GM19351 (cell line): ENCODE data around the gene APOA1.
"Not testable (repeated sequence)": the region's sequence is repeated elsewhere in the genome, so short reads cannot be mapped to it uniquely, and the experiment has no call there.

Experiments used
- ATAC-seq: cut with Tn5 transposase; IDR thresholded peaks from one replicate; pipeline ENCODE4 v1.9.1; 2021; ENCODE audit warnings: mild to moderate bottlenecking, moderate library complexity; ENCODE audit not compliant: unreplicated experiment

The APOA1 gene

GRCh38 chr11:116835042-116835772 is 2.2 kb downstream of the APOA1 start:
- ATAC-seq, result peak; percentile 1

- not testable (repeated sequence) for ATAC-seq
Observed at GRCh38 chr11:116834535-116835041, 2.8 kb downstream of the APOA1 start.

- no peak for ATAC-seq
Observed at GRCh38 chr11:116833816-116834534, 3.4 kb downstream of the APOA1 start.

DNA sequence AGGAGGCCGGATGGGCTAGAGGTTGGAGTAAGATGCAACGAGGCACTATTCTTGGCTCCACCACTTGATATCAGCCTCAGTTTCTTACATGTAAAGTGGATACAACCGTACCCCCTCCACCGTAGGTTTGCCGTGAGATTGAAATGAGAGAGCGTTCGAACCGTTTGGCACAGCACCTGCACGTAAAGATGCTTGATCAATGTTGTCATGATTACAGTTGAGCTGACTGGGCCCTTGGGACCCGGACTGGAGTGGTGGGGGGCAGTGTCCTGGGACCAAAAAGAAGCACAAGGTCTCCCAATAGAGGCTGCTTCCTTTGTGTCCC is 4.0 kb downstream of the APOA1 start:
- no peak for ATAC-seq

- no peak for ATAC-seq
Observed at GRCh38 chr11:116832350-116833290, 4.8 kb downstream of the APOA1 start.

GRCh38 chr11:116831790-116832349 is 5.6 kb downstream of the APOA1 start:
- ATAC-seq, result no peak

- ATAC-seq, result no peak
Observed at GRCh38 chr11:116830184-116830912, 7.1 kb downstream of the APOA1 start.

DNA sequence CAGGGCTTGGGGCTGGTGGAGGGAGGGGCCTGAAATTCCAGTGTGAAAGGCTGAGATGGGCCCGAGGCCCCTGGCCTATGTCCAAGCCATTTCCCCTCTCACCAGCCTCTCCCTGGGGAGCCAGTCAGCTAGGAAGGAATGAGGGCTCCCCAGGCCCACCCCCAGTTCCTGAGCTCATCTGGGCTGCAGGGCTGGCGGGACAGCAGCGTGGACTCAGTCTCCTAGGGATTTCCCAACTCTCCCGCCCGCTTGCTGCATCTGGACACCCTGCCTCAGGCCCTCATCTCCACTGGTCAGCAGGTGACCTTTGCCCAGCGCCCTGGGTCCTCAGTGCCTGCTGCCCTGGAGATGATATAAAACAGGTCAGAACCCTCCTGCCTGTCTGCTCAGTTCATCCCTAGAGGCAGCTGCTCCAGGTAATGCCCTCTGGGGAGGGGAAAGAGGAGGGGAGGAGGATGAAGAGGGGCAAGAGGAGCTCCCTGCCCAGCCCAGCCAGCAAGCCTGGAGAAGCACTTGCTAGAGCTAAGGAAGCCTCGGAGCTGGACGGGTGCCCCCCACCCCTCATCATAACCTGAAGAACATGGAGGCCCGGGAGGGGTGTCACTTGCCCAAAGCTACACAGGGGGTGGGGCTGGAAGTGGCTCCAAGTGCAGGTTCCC is 7.8 kb downstream of the APOA1 start, which contains the start of gene APOC3:
APOC3 (plus strand) TSS at position 383 of the 659 bp plus-strand sequence. CDS start 676 bp downstream, outside the sequence.
- no peak for ATAC-seq

GRCh38 chr11:116828632-116829524 is 8.5 kb downstream of the APOA1 start:
- no peak for ATAC-seq

DNA sequence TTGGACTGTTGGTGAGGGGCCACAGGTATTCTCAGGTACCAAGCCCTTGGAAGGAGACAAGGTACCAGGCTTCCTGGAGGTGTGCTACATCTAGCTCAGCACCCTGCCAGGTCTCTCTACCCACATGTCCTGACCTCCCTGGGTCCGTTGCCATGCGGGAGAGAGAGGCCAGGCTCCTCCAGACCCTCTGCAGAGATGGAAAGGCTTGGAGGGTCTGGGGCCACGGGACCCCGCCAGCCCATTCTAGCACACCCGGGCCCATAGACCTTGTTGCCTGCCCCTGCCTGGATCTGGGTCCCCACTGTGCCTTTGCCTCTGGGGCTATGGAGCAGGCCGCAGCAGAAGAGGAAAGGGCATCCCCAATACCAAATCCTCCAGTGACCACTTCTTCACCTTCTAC is 10.0 kb downstream of the APOA1 start:
- no peak for ATAC-seq

DNA sequence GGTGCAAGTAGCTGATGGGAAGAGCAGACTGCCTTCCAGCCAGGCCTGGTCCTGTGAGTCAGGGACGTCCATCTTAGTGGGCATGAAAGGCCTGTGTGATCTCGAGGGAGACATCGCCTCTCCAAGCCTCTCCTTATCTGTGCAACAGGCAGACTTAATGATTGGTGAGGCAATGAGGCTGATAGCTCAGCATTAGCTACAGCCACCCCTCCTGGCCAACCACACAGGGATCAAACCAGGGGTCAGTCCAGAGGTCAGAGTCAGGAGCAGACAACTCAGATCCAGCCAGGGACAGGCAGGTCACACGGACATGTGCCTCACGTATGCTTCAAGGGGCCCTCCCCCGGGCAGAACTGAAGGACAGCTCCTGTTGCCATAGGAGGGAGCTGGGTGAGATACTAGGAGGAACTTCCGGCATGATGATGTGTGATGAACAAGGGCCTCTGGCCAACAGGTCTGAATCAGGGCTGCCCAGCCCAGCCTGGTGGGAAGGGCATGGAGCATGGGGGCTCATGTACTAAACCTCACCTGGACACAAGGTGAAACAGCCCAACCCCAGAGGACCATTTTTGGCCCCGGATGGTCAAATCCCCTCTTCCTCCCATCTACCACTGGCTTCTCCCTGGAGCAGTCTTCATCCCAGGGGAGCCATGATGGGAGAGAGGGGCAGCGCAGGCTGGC is 10.5 kb downstream of the APOA1 start:
- no peak for ATAC-seq

GRCh38 chr11:116825854-116826750 is 11.3 kb downstream of the APOA1 start:
- no peak for ATAC-seq

- no peak for ATAC-seq
Observed at GRCh38 chr11:116825434-116825833, 12.0 kb downstream of the APOA1 start.

DNA sequence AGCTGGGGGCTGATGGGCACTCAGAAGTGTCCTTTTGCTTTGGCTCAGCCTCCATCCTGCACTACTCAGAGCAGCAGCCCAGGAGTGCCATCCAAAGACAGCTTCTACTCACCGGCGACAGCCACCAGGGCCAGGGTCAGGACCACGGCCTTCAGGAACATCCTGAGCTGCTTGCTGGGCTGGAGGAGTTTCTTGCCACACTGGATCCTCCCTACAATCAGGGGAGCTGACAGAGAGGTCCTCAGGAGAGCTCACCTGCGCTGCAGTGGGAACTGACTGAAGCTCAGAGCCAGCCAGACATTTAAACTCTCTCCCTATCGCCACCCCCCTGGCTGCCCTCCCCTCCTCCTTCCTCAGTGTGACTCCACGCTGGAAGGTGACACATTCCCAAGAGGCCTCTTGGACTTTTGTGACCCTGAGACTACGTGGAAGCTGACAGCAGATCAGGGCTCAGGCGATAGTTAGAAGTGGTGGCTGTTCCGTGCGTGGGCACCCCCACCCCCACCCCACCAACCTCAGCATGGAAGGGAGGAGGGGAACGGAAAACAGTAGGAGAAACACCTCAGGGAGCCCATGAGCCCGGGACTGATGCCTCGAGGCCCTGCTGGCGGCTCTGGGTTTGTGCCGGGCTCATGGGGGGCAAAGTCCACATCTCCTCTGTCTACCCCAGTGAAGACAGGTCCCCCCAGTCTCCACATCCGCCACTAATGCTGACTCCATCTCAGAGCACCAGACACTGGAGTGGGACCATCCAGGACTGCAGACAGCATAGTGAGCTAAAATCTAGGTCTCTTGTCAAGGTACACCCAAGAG is 14.2 kb downstream of the APOA1 start, which contains the start of gene APOA4:
APOA4 (minus strand) TSS at position 274 of the 813 bp plus-strand sequence; CDS start at position 161, 113 bp downstream.
- ATAC-seq, result no peak

DNA sequence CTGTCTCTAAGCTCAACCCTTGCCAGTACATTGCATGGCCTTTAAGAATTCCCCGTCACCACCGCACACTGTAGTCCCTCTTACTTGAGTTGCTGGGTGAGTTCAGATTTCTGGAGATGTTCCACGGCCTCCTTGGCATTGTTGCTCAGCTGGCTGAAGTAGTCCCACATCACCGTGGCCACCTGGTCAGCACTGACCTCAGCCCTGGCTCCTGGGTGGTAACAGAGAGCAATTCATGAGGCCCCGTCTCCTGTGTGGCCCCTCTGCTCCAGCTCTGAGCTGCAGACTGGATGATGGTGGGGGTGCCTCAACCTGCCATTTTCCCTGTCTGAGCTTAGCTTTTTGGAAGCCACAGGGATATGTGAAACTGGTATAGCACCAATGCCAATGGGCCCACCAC is 14.8 kb downstream of the APOA1 start:
- no peak for ATAC-seq
